ENCODE data around the gene VPS11. TPM values are rescaled to one million over a fixed set of nuclear protein-coding genes. Genes with fewer than 3 reads are reported as not detected.

Gene VPS11
- total and polyA plus RNA-seq, 10 of the 15 experiments (the other 5 are each of a cell fraction or from before 2014, with no cell fraction given), result 15.8 to 26.4 (median 24.5) TPM

GRCh38 chr11:119107538-119108145 is 40.0 kb downstream of the VPS11 start:
- Histone ChIP-seq H2AFZ (ENCODE audit: control insufficient read depth, low read depth, low read length) (peak overlapping the region; percentile 76), H3K27ac (ENCODE audit: control insufficient read depth, insufficient read depth) (peak overlapping the region; percentile 58), H3K4me2 (ENCODE audit: control insufficient read depth, insufficient read depth) (peak overlapping the region; percentile 86), H3K4me3 (peak overlapping the region; percentile 96), H3K79me2 (ENCODE audit: control insufficient read depth, insufficient read depth, low read length) (peaks cover 28% of the 10 kb centered on the region), H3K36me3 (ENCODE audit: control insufficient read depth in 2 of 2, insufficient read depth in 2 of 2, low read length in 1 of 2) (peaks cover 14 to 19% of the 10 kb centered on the region in 2 experiments), H4K20me1 (ENCODE audit: control insufficient read depth, insufficient read depth) (no peaks in the 10 kb centered on the region), H3K9me3 (replicated peaks; ENCODE audit: control insufficient read depth, insufficient read depth, low read length) (no peaks in the 10 kb centered on the region), H3K27me3 (replicated peaks in 1 of 2; ENCODE audit: control insufficient read depth in 2 of 2, insufficient read depth in 2 of 2, low read length in 1 of 2) (no peaks in the 10 kb centered on the region), H3K9ac (ENCODE audit: control insufficient read depth, insufficient read depth, low read length) (peak overlapping the region; percentile 82), H3K4me1 (ENCODE audit: control insufficient read depth, insufficient read depth, low read length) (peaks cover 23% of the 10 kb centered on the region)
- ChIA-PET RAD21 (ENCODE audit: unreplicated experiment) (interaction anchor here (1.1 to 2.2 kb wide), 6 partner anchors 12 to 217 kb away, joined by 3 to 16 read pairs (median 8); partner anchors contain the start of genes HINFP, HMBS and VPS11), CTCF (interaction anchor here (1.1 to 1.9 kb wide), 8 partner anchors 11 to 230 kb away, joined by 3 to 9 read pairs (median 6); partner anchors contain the start of gene HMBS), POLR2A (interaction anchor here (0.5 to 7.2 kb wide), 12 partner anchors 11 to 213 kb away, joined by 3 to 76 read pairs (median 4); partner anchors contain the start of genes HINFP, HMBS, HYOU1 and RPS25), SMC1A (ENCODE audit: uncharacterized antibody, unreplicated experiment) (interaction anchor here (1.0 to 1.8 kb wide), 5 partner anchors 10 to 152 kb away, joined by 4 to 9 read pairs (median 6); partner anchors contain the start of gene HMBS)
- peak; percentile 25 for ATAC-seq
- BruUV-seq (replicated peaks), result no TSS peak
- in situ Hi-C loops (cut with MboI) (no loop called here), intact Hi-C loops (cut with micrococcal nuclease; ENCODE audit: unreplicated experiment) (loop anchor here (1.0 to 5.0 kb wide), 2 partner anchors 37 to 90 kb away; no protein-coding TSS in a partner anchor)
- TF ChIP-seq GATAD2B (conservative IDR thresholded peaks at IDR 0.05; ENCODE audit: low read depth) (0 out of 2 replicates have a peak, but pooled peaks have one; percentile 49), MTA2 (IDR thresholded peaks at IDR 0.05; ENCODE audit: low read depth) (no peak), CBFB (IDR thresholded peaks at IDR 0.05; ENCODE audit: low read depth) (no peak), CEBPZ (IDR thresholded peaks at IDR 0.05; ENCODE audit: low read depth, low read length) (no peak), ATF3 (IDR thresholded peaks at IDR 0.05; ENCODE audit: borderline replicate concordance, extremely low read depth, low read depth, low read length) (no peak), SIX5 (IDR thresholded peaks at IDR 0.05; ENCODE audit: low read depth, low read length, severe bottlenecking) (no peak), DPF2 (IDR thresholded peaks at IDR 0.05) (0 out of 2 replicates have a peak, but pooled peaks have one; percentile 33), EGR1 (IDR thresholded peaks at IDR 0.05; ENCODE audit: borderline replicate concordance in 1 of 2, low read depth in 2 of 2, low read length in 2 of 2) (0 out of 3 replicates have a peak, but pooled peaks of 1 of the 2 experiments have one; percentile 14), SMAD5 (IDR thresholded peaks at IDR 0.05; ENCODE audit: low read depth) (no peak), LARP7 (IDR thresholded peaks at IDR 0.05) (0 out of 2 replicates have a peak, but pooled peaks have one; percentile 17)
- no peak for FAIRE-seq
- DNase-seq (ENCODE audit: low read depth, low spot score), result no peak
- WGBS (ENCODE audit: insufficient coverage, insufficient replicate concordance, low lambda C conversion rate, missing lambda C conversion rate), result under 1% methylated on average over 31 of the region's 65 CpGs

Measured in GM12878 (cell line).